Epithelial cell of proximal tubule (primary cell): ENCODE measurements around the gene KRTAP9-9. TPM values are rescaled to one million over a fixed set of nuclear protein-coding genes. Genes with fewer than 3 reads are reported as not detected.
"Not testable (repeated sequence)": the region's sequence is repeated elsewhere in the genome, so short reads cannot be mapped to it uniquely, and the experiment has no call there.

Experiments used
- DNase-seq: peaks from one replicate; pipeline ENCODE4 v3.0.0-alpha.2; 2011; ENCODE audit warnings: low read depth
- H3K4me3 ChIP-seq: 2 replicates; pipeline ENCODE4 v1.5.1; 2011; ENCODE audit warnings: low read depth, mild to moderate bottlenecking, low read length
- CTCF ChIP-seq: conservative IDR thresholded peaks from 2 replicates; pipeline ENCODE4 v1.5.1; 2012; ENCODE audit warnings: low read depth, mild to moderate bottlenecking, low read length
- total RNA-seq: library from RNA; depleted of rRNA; stranded (reverse); fragments of >200 nt; gene quantifications from 2 replicates; pipeline ENCODE4 v1.2.3, GENCODE V29; 2015

The KRTAP9-9 gene
- total RNA-seq, 1 donor from 2014 or later, result not detected

- TF ChIP-seq CTCF, result no peak
- no peak for DNase-seq
- no peak overlapping the region for H3K4me3 ChIP-seq
Observed at GRCh38 chr17:41230094-41230493, 25.1 kb upstream of the KRTAP9-9 start.

- H3K4me3 ChIP-seq, result no peak overlapping the region
- DNase-seq, result no peak
- no peak for TF ChIP-seq CTCF
Observed at GRCh38 chr17:41231731-41232130, 23.5 kb upstream of the KRTAP9-9 start.

GRCh38 chr17:41232399-41233105, 22.6 kb upstream of the KRTAP9-9 start, which contains the start of gene KRTAP9-3:
Gene KRTAP9-3 (plus strand): TSS chr17:41232449. CDS start chr17:41232502, 53 bp downstream.
- not testable (repeated sequence) for DNase-seq, H3K4me3 ChIP-seq

GRCh38 chr17:41237116-41237515, 18.1 kb upstream of the KRTAP9-9 start:
- H3K4me3 ChIP-seq, DNase-seq: not testable (repeated sequence)

- DNase-seq, H3K4me3 ChIP-seq: not testable (repeated sequence)
Observed at GRCh38 chr17:41237949-41238437, 17.2 kb upstream of the KRTAP9-9 start, which contains the start of gene KRTAP9-8. Gene KRTAP9-8 (plus strand): TSS chr17:41237999. CDS start chr17:41238052, 53 bp downstream.

- not testable (repeated sequence) for DNase-seq, H3K4me3 ChIP-seq
Observed at GRCh38 chr17:41246995-41247787, 8.0 kb upstream of the KRTAP9-9 start.

GRCh38 chr17:41249637-41250240, 5.4 kb upstream of the KRTAP9-9 start, which contains the start of gene KRTAP9-4:
Gene KRTAP9-4 (plus strand): TSS chr17:41249687. CDS start chr17:41249721, 34 bp downstream.
- not testable (repeated sequence) for H3K4me3 ChIP-seq, DNase-seq

GRCh38 chr17:41251261-41251660, 3.9 kb upstream of the KRTAP9-9 start:
- no peak for DNase-seq
- TF ChIP-seq CTCF, result no peak
- H3K4me3 ChIP-seq, result no peak overlapping the region

- TF ChIP-seq CTCF, result no peak
- DNase-seq, result no peak
- no peak overlapping the region for H3K4me3 ChIP-seq
Observed at GRCh38 chr17:41254861-41255260, 323 bp upstream of the KRTAP9-9 start.
